Measurements from ENCODE around the gene TCEAL1.

DNA sequence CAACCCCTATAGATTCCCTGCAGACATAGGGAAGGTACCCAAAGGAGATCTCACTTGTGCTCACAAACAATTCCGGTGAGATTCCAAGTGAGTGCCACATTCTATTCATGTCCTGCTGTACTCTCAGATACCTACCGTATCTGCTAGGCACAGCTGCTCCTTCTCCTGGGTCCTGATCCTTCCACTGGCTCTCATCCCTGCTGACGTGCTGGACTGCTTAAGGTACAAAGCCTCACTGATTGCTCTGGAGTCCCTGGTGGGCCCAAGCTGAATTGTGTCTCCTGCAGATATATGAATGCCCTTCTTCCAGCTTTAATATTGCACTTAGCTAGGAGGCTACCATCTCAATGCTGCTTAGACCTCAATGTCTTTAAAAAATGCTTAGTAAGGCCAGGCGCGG, 2.4 kb downstream of the TCEAL1 start:
- TF ChIP-seq, protein P1, sequence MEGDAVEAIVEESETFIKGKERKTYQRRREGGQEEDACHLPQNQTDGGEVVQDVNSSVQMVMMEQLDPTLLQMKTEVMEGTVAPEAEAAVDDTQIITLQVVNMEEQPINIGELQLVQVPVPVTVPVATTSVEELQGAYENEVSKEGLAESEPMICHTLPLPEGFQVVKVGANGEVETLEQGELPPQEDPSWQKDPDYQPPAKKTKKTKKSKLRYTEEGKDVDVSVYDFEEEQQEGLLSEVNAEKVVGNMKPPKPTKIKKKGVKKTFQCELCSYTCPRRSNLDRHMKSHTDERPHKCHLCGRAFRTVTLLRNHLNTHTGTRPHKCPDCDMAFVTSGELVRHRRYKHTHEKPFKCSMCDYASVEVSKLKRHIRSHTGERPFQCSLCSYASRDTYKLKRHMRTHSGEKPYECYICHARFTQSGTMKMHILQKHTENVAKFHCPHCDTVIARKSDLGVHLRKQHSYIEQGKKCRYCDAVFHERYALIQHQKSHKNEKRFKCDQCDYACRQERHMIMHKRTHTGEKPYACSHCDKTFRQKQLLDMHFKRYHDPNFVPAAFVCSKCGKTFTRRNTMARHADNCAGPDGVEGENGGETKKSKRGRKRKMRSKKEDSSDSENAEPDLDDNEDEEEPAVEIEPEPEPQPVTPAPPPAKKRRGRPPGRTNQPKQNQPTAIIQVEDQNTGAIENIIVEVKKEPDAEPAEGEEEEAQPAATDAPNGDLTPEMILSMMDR (IDR thresholded peaks at IDR 0.05): no peak
- no peak for TF ChIP-seq POLR2AphosphoS5 (IDR thresholded peaks at IDR 0.05; ENCODE audit: insufficient read depth in 1 of 2, low read depth in 1 of 2)
- no peak for TF ChIP-seq POLR2A (IDR thresholded peaks at IDR 0.05)

Data from vagina (tissue), 2 donors.